K562 (cell line): Measurements from ENCODE around the gene SMIM29. TPM values are rescaled to one million over a fixed set of nuclear protein-coding genes. Genes with fewer than 3 reads are reported as not detected.
A peak's percentile ranks its signal among the peaks of the same experiment; 100 is the strongest.

Source experiments
- FIP1L1 ChIP-seq: fragments of 200-400 bp; formaldehyde crosslinking; IDR thresholded peaks from 2 replicates; pipeline ENCODE4 v1.6.1; 2018; ENCODE audit warnings: mild to moderate bottlenecking, low read depth, low read length; ENCODE audit not compliant: poor library complexity, severe bottlenecking
- FOXJ2 ChIP-seq: fragments of 200-800 bp; sonication (Bioruptor generic); IDR thresholded peaks from 2 replicates; pipeline ENCODE4 v1.6.1; 2016; ENCODE audit warnings: missing genetic modification characterization, missing compliant biosample characterization
- FUS ChIP-seq: fragments of 200-400 bp; formaldehyde crosslinking; optimal IDR thresholded peaks from 2 replicates; pipeline ENCODE3; 2017; ENCODE audit warnings: low read depth, low read length
- GATAD2A ChIP-seq: fragments of 450-650 bp; IDR thresholded peaks from 2 replicates; pipeline ENCODE4 v1.6.1; 2017
- HEY1 ChIP-seq: fragments of 250-450 bp; sonication (Bioruptor Pico); IDR thresholded peaks from 2 replicates; pipeline ENCODE4 v1.5.0; 2020; ENCODE audit warnings: mild to moderate bottlenecking, moderate library complexity, borderline replicate concordance
- MITF ChIP-seq: IDR thresholded peaks from 2 replicates; pipeline ENCODE4 v1.6.1; 2014; ENCODE audit warnings: antibody characterized with exemption
- NKRF ChIP-seq: fragments of 450-650 bp; IDR thresholded peaks from 2 replicates; pipeline ENCODE4 v1.6.1; 2016; ENCODE audit warnings: borderline replicate concordance
- PCBP2 ChIP-seq: fragments of 200-400 bp; formaldehyde crosslinking; IDR thresholded peaks from 2 replicates; pipeline ENCODE4 v1.6.1; 2018; ENCODE audit warnings: low read length, low read depth, mild to moderate bottlenecking, moderate library complexity; ENCODE audit not compliant: poor library complexity, severe bottlenecking
- PYGO2 ChIP-seq: fragments of 450-650 bp; IDR thresholded peaks from 2 replicates; pipeline ENCODE4 v1.6.1; 2016; ENCODE audit warnings: mild to moderate bottlenecking, missing genetic modification characterization, moderate library complexity, missing compliant biosample characterization
- ZBTB40 ChIP-seq, 2 experiments: fragments of 450-650 bp in 1 of 2; sonication (generic) in 1 of 2; formaldehyde crosslinking in 1 of 2; IDR thresholded peaks; 2 replicates each; pipeline versions ENCODE4 v1.7.1 to v1.9.0; 2016 to 2022; ENCODE audit warnings: inconsistent platforms in 1 of 2, mild to moderate bottlenecking in 1 of 2, missing genetic modification reagents in 1 of 2
- ZNF146 ChIP-seq: IDR thresholded peaks from one replicate; pipeline ENCODE4 v1.6.1; 2018; ENCODE audit warnings: missing compliant biosample characterization; ENCODE audit not compliant: unreplicated experiment
- polyA plus RNA-seq, 8 experiments: library from polyadenylated mRNA; depleted of rRNA in 4 of 8; stranded (reverse) in 5 of 8; unstranded in 3 of 8; fragments of >200 nt; fragmentation: Nextera tagmentation in 2 of 8; fragmentation: Illumina TruSeq in 1 of 8; extraction: Ambion mirVana in 2 of 8; extraction: Trizol in 1 of 8; gene quantifications; 2 replicates each; pipeline versions ENCODE4 v1.2.1 to v1.2.3, GENCODE V29; 2011 to 2014; ENCODE audit warnings: inconsistent platforms in 1 of 8, missing spikeins in 1 of 8
- total RNA-seq, 7 experiments: library from RNA; depleted of rRNA in 6 of 7; stranded (reverse); fragments of >200 nt in 6 of 7; fragmentation: Illumina TruSeq in 2 of 7; extraction: Trizol in 2 of 7; gene quantifications; 2 replicates each; pipeline versions ENCODE4 v1.2.1 to v1.2.3, GENCODE V29; 2011 to 2021; ENCODE audit warnings: low replicate concordance in 1 of 7

Gene SMIM29
- total and polyA plus RNA-seq, 9 of the 15 experiments (the other 6 are each of a cell fraction or from before 2014, with no cell fraction given), result 6.5 to 36.7 (median 20.9) TPM

GRCh38 chr6:34235307-34236130 lies 13.3 kb downstream of the SMIM29 start (continued):
- TF ChIP-seq ZBTB40 (IDR thresholded peaks at IDR 0.05) (no peak), ZBTB40 (CRISPR knock-in tag; IDR thresholded peaks at IDR 0.05) (no peak), FIP1L1 (peak; percentile 97), MITF (no peak; the same call in 1 of the 2 replicates), HEY1 (CRISPR knock-in tag) (no peak), ZNF146 (CRISPR knock-in tag) (peak; percentile 6), FUS (peak; percentile 45), FOXJ2 (tag) (no peak), NKRF (no peak), PCBP2 (peak; percentile 95), PYGO2 (tag) (no peak), GATAD2A (peak; percentile 82)
